HUES48 (cell line): ENCODE data around the gene BCO1.
"Not testable (repeated sequence)": the region's sequence is repeated elsewhere in the genome, so short reads cannot be mapped to it uniquely, and the experiment has no call there.

ENCODE experiments used
- H3K27ac ChIP-seq: one replicate; pipeline ENCODE4 v1.7.0; 2013; ENCODE audit warnings: low read depth, low read length, inconsistent platforms
- H3K27me3 ChIP-seq: 2 replicates; pipeline ENCODE4 v1.6.1; 2013; ENCODE audit warnings: mild to moderate bottlenecking, low read length; ENCODE audit not compliant: control insufficient read depth, insufficient read depth
- H3K36me3 ChIP-seq: 2 replicates; pipeline ENCODE4 v1.6.1; 2013; ENCODE audit warnings: low read length; ENCODE audit not compliant: control insufficient read depth, insufficient read depth
- H3K4me1 ChIP-seq: 2 replicates; pipeline ENCODE4 v1.6.1; 2013; ENCODE audit warnings: mild to moderate bottlenecking, low read length; ENCODE audit not compliant: control insufficient read depth, insufficient read depth
- H3K4me3 ChIP-seq: 2 replicates; pipeline ENCODE4 v1.5.1; 2013; ENCODE audit warnings: mild to moderate bottlenecking, low read depth, low read length
- H3K9ac ChIP-seq: 2 replicates; pipeline ENCODE4 v1.6.1; 2013; ENCODE audit warnings: mild to moderate bottlenecking, low read depth, low read length, moderate library complexity
- H3K9me3 ChIP-seq: 2 replicates; pipeline ENCODE4 v1.6.1; 2013; ENCODE audit warnings: low read length; ENCODE audit not compliant: control insufficient read depth, insufficient read depth

The BCO1 gene

GRCh38 chr16:81214745-81215166, 23.7 kb upstream of the BCO1 start:
- Histone ChIP-seq H3K4me1 (no peaks in the 10 kb centered on the region), H3K4me3 (no peak overlapping the region), H3K9ac (no peak overlapping the region), H3K27me3 (no peaks in the 10 kb centered on the region), H3K27ac (no peak overlapping the region), H3K36me3 (no peaks in the 10 kb centered on the region), H3K9me3 (no peaks in the 10 kb centered on the region)

- no peak overlapping the region for H3K4me3 ChIP-seq
- no peaks in the 10 kb centered on the region; the same call in 1 of the 2 replicates for H3K4me1 ChIP-seq
- H3K27me3 ChIP-seq: no peaks in the 10 kb centered on the region
- H3K9me3 ChIP-seq: no peaks in the 10 kb centered on the region
- no peak overlapping the region for H3K27ac ChIP-seq
- H3K36me3 ChIP-seq: no peaks in the 10 kb centered on the region
- no peak overlapping the region for H3K9ac ChIP-seq
Observed at GRCh38 chr16:81216114-81216513, 22.4 kb upstream of the BCO1 start.

DNA sequence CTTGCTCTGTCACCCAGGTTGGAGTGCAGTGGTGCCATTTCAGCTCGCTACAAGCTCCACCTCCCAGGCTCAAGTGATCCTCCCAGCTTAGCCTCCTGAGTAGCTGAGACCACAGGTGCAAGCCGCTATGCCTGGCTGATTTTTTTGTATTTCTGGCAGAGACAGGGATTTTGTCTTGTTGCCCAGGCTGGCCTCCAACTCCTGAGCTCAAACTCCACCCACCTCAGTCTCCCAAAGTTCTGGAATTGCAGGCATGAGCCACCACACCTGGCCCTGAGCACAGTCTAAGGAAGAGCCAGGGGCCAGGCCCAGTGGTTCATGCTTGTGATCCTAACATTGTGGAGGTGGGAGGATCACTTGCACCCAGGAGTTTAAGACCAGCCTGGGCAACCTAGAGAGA, 21.8 kb upstream of the BCO1 start:
- no peaks in the 10 kb centered on the region for H3K27me3 ChIP-seq
- H3K27ac ChIP-seq: no peak overlapping the region
- H3K4me1 ChIP-seq: no peaks in the 10 kb centered on the region; the same call in 1 of the 2 replicates
- H3K9ac ChIP-seq: no peak overlapping the region
- H3K9me3 ChIP-seq: no peaks in the 10 kb centered on the region
- H3K4me3 ChIP-seq: no peak overlapping the region
- H3K36me3 ChIP-seq: no peaks in the 10 kb centered on the region

GRCh38 chr16:81219151-81219550, 19.3 kb upstream of the BCO1 start:
- Histone ChIP-seq H3K9ac (no peak overlapping the region), H3K9me3 (no peaks in the 10 kb centered on the region), H3K36me3 (no peaks in the 10 kb centered on the region), H3K27me3 (no peaks in the 10 kb centered on the region), H3K4me1 (no peaks in the 10 kb centered on the region; the same call in 1 of the 2 replicates), H3K4me3 (no peak overlapping the region), H3K27ac (no peak overlapping the region)

DNA sequence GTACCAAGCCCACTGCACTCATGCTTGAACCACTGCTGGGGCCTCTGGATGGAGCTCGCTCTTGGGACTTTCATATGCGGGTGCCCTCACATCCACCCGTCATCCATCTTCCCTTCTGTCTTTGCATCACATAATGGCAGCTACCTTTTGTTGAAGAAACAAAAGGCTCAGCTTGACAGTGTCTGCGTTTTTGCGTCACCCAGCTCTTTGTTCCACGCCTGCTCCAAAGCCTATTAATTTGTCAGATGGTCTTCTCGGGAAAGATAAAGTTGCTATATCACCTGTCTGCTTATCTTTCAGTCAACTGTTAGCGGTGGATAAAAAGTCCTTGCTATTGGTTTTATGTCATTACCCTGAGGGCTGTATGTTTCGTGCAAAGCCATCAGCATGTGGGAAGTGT, 18.1 kb upstream of the BCO1 start:
- Histone ChIP-seq H3K36me3 (no peaks in the 10 kb centered on the region), H3K27ac (no peak overlapping the region), H3K9ac (no peak overlapping the region), H3K27me3 (no peaks in the 10 kb centered on the region), H3K4me3 (no peak overlapping the region), H3K9me3 (no peaks in the 10 kb centered on the region), H3K4me1 (no peaks in the 10 kb centered on the region; the same call in 1 of the 2 replicates)

DNA sequence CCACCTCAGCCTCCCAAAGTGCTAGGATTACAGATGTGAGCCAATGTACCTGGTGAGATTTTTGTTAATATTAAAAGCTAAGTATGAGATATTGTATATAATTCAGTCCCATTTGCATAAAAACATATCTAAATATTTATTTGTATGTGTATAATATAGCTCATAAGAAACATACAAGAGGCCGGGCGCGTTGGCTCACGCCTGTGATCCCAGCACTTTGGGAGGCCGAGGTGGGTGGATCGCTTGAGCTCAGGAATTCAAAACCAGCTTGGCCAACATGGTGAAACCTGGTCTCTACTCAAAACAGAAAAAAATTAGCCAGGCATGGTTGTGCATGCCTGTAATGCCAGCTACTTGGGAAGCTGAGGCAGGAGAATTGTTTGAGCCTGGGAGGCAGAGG, 16.8 kb upstream of the BCO1 start:
- Histone ChIP-seq H3K36me3 (no peaks in the 10 kb centered on the region), H3K4me3 (no peak overlapping the region), H3K27me3 (no peaks in the 10 kb centered on the region), H3K9me3 (no peaks in the 10 kb centered on the region), H3K9ac (no peak overlapping the region), H3K4me1 (no peaks in the 10 kb centered on the region; the same call in 1 of the 2 replicates), H3K27ac (no peak overlapping the region)

GRCh38 chr16:81224824-81225223, 13.7 kb upstream of the BCO1 start:
- Histone ChIP-seq H3K27ac (no peak overlapping the region), H3K4me1 (no peaks in the 10 kb centered on the region; the same call in 1 of the 2 replicates), H3K36me3 (no peaks in the 10 kb centered on the region)

DNA sequence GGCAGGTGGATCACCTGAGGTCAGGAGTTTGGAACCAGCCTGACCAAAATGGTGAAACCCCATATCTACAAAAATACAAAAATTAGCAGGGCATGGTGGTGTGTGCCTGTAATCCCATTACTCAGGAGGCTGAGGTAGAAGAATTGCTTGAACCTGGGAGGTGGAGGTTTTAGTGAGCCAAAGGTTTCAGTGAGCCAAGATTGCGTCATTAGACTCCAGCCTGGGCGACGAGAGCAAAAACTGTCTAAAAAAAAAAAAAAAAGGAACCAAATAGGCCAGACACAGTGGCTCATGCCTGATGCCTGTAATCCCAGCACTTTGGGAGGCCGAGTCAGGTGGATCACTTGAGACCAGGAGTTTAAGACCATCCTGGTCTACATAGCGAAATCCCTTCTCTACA, 12.8 kb upstream of the BCO1 start:
- not testable (repeated sequence) for H3K9ac ChIP-seq, H3K9me3 ChIP-seq, H3K27me3 ChIP-seq, H3K27ac ChIP-seq, H3K36me3 ChIP-seq, H3K4me3 ChIP-seq, H3K4me1 ChIP-seq

More at GRCh38 chr16:81224824-81225223, 13.7 kb upstream of the BCO1 start:
- Histone ChIP-seq H3K4me3 (no peak overlapping the region), H3K27me3 (no peaks in the 10 kb centered on the region), H3K9me3 (no peaks in the 10 kb centered on the region), H3K9ac (no peak overlapping the region)

GRCh38 chr16:81227785-81228184, 10.7 kb upstream of the BCO1 start:
- Histone ChIP-seq H3K27ac (no peak overlapping the region), H3K36me3 (no peaks in the 10 kb centered on the region), H3K4me3 (no peak overlapping the region), H3K4me1 (no peaks in the 10 kb centered on the region), H3K9ac (no peak overlapping the region), H3K9me3 (no peaks in the 10 kb centered on the region), H3K27me3 (no peaks in the 10 kb centered on the region)

- H3K27ac ChIP-seq: no peak overlapping the region
- H3K36me3 ChIP-seq: no peaks in the 10 kb centered on the region
- H3K4me1 ChIP-seq: no peaks in the 10 kb centered on the region
- H3K27me3 ChIP-seq: no peaks in the 10 kb centered on the region
- H3K4me3 ChIP-seq: no peak overlapping the region
- no peak overlapping the region for H3K9ac ChIP-seq
- no peaks in the 10 kb centered on the region for H3K9me3 ChIP-seq
Observed at GRCh38 chr16:81229811-81230210, 8.7 kb upstream of the BCO1 start.

DNA sequence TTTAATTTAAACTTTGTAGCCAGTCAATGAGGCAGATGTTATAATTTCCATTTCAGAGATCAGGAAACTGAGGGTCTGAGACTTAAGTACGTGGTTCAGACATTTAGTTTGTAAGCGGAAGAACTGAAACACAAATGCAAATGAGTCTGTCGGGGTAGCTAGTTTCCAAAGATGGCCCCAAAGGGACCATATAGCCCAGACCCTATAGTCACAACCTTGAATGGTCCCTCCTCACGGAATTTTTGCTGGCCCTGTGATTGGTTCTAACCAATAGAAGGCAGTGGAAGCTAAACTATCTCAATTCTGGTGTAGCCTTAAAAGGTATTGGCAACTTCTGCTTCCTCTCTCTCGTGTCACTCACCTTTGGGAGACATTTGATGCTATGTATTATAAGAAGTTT, 7.5 kb upstream of the BCO1 start:
- Histone ChIP-seq H3K4me1 (no peaks in the 10 kb centered on the region), H3K9me3 (no peaks in the 10 kb centered on the region), H3K27me3 (no peaks in the 10 kb centered on the region), H3K36me3 (no peaks in the 10 kb centered on the region), H3K9ac (no peak overlapping the region), H3K27ac (no peak overlapping the region), H3K4me3 (no peak overlapping the region)
